Measurements from ENCODE around the gene IL1RAP. TPM values are rescaled to one million over a fixed set of nuclear protein-coding genes. Genes with fewer than 3 reads are reported as not detected.
"Not testable (repeated sequence)": the region's sequence is repeated elsewhere in the genome, so short reads cannot be mapped to it uniquely, and the experiment has no call there.

IL1RAP gene
- total RNA-seq, 1 donor from 2014 or later = 13.9 TPM

GRCh38 chr3:190505381-190506003 is 8.4 kb upstream of the IL1RAP start:
- FAIRE-seq = no peak
- no peak for DNase-seq (ENCODE audit: low spot score in 2 of 2)

GRCh38 chr3:190506271-190506670 is 7.6 kb upstream of the IL1RAP start:
- FAIRE-seq (no peak), DNase-seq (ENCODE audit: low spot score in 2 of 2) (no peak)

- no peak for DNase-seq (ENCODE audit: low spot score in 2 of 2)
- FAIRE-seq = no peak
These were observed 1.2 kb upstream of the IL1RAP start for GRCh38 chr3:190512666-190513065.

DNA sequence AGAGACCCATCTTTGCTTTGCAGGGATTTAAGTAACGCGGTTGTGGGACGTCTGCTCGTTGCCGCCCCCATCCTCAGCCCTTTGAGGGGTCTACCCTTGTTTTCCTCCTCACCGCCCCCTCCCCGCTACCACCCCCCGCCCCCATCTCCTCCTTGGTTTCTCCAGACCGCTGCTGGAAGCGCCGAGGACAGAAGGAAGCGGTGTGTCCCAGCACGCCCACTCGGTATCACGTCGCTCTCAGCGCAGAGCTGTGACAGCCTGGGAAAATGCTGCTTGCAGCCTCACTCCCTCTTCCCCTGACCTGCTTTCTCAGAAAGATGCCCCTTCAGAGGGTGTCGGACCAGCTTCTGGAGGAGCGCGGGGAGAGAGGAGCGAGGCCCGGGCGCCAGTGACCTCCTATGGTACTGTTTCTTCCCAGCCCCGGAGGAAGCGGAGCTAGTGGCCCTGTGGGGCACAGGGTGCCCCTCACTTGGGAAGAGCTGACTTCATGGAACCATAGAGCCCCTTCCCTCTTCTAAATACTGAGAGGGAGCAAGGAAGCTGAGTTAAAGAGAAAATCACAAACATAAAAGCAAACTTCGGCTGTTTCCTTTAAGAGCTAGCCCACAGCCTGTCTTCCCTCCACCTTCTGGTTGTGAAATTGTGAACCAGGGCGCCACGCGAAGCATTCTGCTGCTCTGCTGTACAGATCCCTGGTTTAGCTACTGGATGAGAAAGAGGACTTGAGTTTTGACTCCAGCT is 698 bp downstream of the IL1RAP start:
- DNase-seq (ENCODE audit: low spot score in 2 of 2) (no peak), FAIRE-seq (no peak)

GRCh38 chr3:190516416-190516815 is 2.5 kb downstream of the IL1RAP start:
- FAIRE-seq (no peak), DNase-seq (ENCODE audit: low spot score in 2 of 2) (no peak)

DNA sequence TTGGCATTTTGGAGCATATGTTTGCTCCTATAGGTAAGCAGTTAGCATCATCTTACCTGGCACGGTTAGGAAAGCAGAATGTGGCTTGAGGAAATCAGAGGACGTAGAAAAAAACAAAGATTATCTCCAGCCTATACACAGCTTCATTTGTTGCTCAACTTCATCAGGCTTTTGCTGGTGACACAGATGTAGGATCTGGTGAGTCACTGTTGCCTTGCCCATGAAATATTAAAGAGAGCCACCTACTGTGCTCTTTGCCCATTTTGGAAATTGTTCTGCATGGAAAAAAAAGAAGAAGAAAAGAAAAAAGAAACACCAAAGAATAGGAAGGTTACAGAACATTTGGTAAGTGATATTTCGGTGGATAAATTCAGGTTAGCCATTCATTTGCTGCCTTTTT is 3.8 kb downstream of the IL1RAP start:
- no peak for FAIRE-seq
- no peak for DNase-seq (ENCODE audit: low spot score in 2 of 2)

DNA sequence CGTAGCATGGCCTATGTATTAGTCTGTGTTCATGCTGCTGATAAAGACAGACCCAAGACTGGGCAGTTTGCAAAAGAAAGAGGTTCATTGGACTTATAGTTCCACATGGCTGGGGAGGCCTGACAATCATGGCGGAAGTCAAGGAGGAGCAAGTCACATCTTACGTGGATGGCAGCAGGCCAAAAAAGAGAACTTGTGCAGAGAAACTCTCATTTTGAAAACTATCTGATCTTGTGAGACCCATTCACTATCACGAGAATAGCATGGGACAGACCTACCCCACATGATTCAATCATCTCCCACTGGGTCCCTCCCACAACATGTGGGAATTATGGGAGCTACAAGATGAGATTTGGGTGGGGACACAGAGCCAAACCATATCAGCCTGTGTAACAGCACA is 4.6 kb downstream of the IL1RAP start:
- not testable (repeated sequence) for FAIRE-seq; DNase-seq (ENCODE audit: low spot score in 2 of 2)

DNA sequence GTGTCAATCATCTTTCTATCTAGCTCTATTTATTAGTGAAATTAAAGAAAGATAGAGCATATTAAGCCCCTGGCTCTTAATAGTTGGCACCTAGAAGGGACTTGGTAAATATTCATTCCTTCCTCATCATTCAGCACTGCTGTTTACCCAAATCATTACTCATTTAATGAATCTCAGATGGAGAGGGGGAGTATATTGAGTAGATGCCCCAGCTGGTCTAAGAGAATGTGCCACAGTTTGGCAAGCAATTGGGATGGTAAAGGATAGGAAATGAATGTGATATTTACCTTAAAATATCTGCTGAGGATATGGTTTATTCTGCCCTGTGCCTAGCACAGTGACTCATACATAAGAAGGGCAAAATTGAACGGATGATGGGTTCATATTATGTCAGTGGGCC is 6.0 kb downstream of the IL1RAP start:
- no peak for FAIRE-seq
- DNase-seq (ENCODE audit: low spot score in 2 of 2) = no peak

DNA sequence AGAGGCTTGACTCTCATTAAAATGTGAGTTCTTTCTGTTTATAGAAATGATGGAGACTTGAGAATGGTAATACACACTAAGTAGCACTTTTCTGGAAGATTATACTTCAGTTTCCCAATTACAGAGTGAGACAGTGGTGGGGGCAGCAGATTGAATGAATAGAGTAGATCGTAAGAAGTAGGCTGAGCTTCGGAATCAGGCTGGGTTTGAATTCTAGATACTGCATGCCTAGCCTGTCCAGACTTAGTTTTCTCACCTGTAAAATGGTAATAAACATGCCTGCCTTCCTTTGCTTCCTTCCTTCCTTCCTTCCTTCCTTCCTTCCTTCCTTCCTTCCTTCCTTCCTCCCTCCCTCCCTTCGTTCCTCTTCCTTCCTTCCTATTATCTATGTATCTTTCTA is 8.1 kb downstream of the IL1RAP start:
- DNase-seq (ENCODE audit: low spot score in 2 of 2) (no peak), FAIRE-seq (no peak)

DNA sequence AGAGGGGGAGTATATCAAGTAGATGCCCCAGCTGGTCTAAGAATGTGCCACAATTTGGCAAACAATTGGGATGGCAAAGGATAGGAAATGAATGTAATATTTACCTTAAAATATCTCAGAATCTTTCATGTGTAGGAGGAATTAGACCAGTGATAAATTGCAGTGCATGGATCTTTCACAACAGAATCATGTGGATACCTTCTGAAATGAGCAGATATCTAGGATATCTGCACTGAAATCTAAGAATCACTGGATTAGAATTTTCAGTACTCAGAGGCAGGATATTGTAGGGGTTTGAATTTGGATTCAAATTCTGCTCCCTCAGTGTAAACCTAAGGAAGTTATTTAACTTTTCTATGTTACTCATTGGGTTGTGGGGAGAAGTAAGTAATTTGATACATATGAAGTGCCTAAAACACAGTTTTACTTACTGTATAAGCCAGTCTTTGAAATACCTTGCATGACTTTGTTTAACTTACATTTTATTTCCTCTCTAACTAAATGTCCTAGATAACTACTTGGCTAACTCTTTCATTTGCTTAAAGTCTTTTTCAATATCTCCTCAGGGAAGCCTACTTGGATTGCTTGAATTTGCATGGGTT is 8.8 kb downstream of the IL1RAP start:
- no peak for FAIRE-seq
- no peak for DNase-seq (ENCODE audit: low spot score in 2 of 2)

DNA sequence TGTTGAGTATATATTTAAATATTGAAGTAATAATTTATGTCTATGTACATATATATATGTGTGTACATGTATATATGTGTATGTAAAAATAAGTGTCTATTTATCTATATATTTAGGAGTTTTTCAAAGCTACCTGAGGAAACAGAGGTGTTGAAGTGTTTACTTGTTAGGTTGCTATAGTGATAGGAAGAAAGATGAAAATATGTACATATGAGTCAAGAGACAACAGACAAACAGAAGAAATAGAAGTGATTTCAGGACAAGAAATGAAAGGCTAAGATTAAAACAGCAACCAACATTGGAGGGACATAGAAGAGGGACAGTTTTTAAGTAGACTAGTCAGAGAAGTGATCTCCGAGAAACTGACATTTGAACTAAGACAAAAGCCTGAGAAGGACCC is 11.1 kb downstream of the IL1RAP start:
- DNase-seq (ENCODE audit: low spot score in 2 of 2) (no peak), FAIRE-seq (no peak)

GRCh38 chr3:190525634-190526033 is 11.7 kb downstream of the IL1RAP start:
- FAIRE-seq = no peak
- DNase-seq (ENCODE audit: low spot score in 2 of 2) = no peak

DNA sequence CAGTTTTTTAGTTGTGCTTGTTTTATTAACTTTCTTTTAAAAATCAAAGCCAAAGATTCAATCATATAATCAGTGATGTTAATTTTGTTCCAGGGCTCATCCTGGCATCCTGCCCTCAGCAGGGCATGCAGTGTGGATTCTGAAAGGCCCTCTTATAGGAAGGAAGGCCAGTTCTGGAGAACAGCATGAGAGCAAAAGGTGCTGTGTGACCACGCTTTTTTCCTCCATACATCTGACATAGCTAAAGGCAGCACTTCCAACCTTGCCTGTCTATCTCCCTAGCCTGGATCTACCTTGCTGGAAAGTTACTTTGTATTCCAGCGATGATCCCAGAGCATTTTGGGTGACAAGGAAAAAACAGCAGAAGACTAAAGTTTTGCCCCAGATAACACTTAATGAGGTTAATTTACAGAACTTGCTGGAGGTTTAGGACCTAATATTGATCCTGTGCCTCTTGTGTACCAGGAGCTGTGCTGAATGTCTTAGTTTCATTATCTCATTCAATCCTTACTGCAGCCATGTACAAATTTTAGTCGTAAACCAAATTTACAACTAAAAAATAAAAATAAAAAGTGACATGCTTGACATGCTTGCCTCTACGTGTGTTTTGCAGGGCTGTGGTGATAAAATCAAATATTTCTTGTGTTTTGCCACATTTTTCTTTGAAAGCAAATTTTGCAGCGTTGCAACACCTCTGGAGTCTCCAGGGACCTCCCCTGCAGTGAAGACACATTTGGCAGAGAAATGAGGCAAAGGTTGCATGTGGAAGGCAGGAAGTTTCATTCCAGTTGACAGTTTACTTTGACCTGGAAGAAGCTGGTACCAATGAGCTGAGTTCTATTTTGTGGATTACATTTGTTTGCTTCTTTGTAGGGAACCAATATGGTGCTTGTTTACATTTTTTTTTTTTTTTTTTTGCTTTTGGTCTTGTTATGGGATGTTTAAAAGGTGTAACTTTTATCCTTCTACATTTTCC is 13.2 kb downstream of the IL1RAP start:
- DNase-seq (ENCODE audit: low spot score in 2 of 2) (no peak), FAIRE-seq (no peak)

- no peak for DNase-seq (ENCODE audit: low spot score in 2 of 2)
- no peak for FAIRE-seq
These were observed 14.8 kb downstream of the IL1RAP start for GRCh38 chr3:190528706-190529105.

DNA sequence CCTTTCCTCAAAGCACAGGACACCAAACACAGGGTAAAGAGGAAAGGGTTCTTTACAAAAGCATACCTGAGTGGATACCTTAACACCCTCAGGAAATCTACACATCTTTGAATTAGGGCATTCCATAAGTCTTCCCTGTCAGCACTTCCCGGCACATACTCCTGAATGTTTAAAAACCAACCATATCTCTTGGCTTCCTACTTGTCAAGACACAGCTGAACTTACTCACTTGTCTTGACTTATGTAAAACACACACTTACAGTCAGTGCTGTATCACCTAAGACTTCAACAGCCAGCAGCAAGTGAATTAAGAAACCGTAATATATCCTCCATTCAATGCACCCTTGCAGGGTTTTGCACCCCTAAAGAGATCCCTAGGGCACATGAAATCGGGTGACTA is 17.5 kb downstream of the IL1RAP start:
- DNase-seq (ENCODE audit: low spot score in 2 of 2) (no peak), FAIRE-seq (no peak)

GRCh38 chr3:190532731-190533203 is 18.9 kb downstream of the IL1RAP start:
- FAIRE-seq = no peak
- DNase-seq (ENCODE audit: low spot score in 2 of 2) = no peak

DNA sequence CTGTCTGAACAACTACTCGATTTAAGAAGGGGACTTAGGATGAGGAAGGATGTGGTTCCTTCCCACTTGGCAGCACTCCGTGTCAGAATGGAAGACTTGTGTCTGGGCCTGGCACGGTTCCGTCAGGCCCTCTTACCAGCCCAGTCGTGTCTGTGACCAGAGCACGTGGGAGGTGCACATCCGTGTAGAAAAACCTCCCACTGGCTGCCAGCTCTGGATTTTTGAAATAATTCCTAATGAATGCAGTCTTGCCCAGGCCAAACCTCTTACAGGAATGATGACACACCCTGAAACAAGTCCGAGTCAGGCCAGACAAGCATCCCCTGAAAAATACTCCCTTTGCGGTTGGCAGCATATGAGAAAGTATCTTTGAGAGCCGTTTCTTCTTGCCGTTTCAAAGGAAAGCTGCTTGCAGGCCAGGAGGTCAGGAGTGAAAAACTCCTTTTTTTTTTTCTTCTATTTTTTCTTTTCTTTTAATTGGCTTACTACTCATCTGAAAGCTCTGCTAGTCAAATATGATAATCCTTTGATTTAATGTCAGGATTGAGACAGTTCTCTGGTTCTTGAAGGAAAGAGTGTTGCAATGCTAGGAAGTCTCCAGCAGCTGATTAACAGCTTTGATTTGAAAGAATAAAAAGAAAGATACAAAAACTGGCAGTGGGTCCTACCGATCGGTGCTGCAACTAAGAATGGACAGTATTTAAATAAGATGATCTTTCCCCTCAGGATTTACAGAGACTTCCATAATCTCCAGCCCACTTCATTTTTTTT is 19.8 kb downstream of the IL1RAP start:
- FAIRE-seq (no peak), DNase-seq (ENCODE audit: low spot score in 2 of 2) (no peak)

DNA sequence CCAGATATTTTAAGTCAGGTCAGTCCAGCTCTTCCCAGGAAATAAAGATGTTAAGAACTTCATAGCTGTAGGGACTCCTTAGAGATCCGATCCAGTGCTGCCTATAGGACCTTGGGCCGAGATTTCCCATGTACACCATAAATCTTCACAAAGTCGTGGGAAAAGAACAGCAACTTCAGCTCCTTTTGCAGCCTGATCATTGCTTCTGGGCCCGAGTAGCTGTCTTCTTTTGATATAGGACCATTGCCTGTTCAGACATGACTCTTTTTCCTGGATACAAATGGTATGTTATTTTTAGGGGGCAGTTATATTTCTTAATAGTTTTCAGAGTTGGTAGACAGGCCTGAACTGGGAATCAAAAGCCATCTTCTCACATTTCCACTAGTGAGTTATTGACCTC is 20.5 kb downstream of the IL1RAP start:
- DNase-seq (ENCODE audit: low spot score in 2 of 2) = no peak
- FAIRE-seq = no peak

GRCh38 chr3:190534986-190535385 is 21.1 kb downstream of the IL1RAP start:
- no peak for DNase-seq (ENCODE audit: low spot score in 2 of 2)
- no peak for FAIRE-seq

DNA sequence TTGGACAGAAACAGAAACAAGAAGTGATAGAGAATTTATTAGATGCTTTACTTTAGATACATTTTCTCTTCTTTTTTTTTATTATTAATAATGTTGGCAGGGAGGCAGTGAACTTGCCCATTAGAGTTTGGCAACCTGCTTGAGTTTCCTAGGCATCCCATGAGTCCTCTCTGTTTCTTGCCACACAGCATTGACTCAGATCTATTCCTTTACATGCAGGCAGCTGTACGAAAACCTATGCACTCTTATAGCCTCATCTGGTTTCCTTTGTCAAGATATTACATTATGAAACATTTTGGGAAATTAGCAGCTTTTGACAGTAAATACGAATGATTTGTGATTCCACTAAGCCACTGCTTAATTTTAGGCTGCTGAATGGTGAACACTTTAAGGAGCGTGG is 23.3 kb downstream of the IL1RAP start:
- no peak for FAIRE-seq
- DNase-seq (ENCODE audit: low spot score in 2 of 2) = no peak

Measured in frontal cortex (tissue), 4 donors.